NCI-H1694 treated with DMSO at 0.1 percent for 48 hours (cell line): Measurements from ENCODE around the gene COL4A1.

Source experiments
- DNase-seq: peaks from one replicate; lab custom pipeline; 2025; lab: John Stamatoyannopoulos, UW

COL4A1 gene

DNA sequence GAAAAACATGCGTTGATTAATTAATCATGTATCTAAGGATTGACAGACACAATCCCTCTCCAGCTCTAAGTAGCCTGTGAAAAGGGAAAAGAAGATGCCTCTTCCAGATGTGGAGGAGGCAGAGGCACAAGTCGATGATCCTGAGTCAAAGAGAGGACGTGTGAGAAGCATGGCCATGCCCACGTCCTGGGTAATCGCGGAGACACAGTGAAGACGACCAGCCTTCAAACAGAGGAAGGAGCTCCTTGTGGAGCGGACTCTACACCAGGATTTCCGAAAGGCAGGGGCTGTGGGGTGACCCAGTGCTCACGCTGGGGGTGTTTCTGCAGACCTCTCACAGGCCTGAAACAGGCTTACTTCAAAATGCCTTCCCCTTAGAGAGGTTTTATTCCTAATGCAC lies 70.5 kb downstream of the COL4A1 start:
- no peak for DNase-seq

DNA sequence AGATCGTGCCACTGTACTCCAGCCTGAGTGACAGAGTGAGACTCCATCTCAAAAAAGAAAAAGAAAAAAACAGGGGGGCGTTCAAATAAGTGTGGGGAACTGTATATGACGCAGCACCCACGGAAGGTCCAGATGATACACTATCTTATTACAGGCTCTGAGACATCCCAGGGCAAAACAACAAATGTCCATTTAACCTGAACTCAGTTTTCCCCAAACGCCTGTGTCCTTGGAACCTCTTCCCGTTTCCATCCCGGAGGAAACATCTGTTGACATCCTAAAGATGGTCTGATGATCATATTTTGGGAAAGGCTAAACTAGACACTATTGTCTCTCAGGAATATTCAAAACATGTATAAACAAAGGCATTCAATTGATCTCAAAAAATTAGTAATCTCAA lies 72.4 kb downstream of the COL4A1 start:
- no peak for DNase-seq

GRCh38 chr13:110233951-110234280 lies 73.0 kb downstream of the COL4A1 start:
- no peak for DNase-seq

DNA sequence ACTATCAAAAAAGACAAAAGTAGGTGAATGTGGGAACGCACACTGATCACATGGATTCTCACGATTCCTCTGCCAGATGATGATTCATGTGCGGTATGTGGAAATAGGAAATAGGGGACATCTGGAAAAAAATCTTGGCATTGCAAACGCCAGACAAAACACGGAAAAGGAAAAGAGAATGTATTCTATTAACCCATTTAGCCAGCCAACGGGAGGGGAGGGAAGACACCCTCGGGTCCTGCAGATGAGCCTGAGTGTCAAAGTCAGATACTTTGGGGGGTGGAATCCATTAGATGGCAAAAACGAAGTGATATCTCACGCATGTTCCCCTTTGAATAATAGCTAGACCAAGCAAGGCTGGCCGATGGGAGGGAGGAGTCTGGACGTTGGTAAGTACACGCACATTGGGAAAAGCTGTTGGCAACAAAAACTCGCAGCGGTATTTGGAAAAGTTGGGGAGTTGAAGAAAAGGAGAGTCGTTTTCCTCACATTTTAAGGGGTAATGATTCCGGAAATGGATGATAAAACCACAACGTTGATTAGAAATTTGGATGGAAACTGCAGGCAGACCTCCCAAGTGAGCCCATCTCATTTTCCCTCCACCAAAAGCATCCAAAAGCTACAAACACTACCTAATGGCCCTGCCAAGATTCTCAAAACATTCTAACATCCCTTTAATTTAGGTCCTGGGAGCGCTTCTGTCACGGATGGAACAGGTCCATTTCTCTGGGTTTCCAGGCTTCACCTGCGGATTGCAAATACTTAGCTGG lies 73.6 kb downstream of the COL4A1 start:
- DNase-seq = no peak

- DNase-seq = no peak
These were observed 74.2 kb downstream of the COL4A1 start for GRCh38 chr13:110232756-110233155.

DNA sequence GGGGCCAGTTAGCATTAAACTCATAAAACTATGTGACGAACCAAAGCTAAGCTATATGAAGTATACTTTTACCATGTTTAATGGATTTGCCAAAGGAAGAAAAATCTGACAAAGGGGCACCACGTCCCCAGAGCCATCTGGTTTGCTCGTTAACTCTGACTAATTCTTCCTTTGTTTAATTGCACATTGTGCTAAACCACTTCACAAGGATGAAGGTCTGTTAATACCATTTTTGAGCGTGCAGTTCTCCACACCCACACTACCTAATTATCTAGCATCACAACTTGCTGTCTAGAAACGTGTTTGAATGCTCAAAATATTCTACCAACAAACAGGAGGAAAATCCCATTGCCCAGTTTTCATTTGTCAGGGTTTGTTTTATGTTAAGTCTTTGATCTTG lies 74.8 kb downstream of the COL4A1 start:
- DNase-seq = no peak

DNA sequence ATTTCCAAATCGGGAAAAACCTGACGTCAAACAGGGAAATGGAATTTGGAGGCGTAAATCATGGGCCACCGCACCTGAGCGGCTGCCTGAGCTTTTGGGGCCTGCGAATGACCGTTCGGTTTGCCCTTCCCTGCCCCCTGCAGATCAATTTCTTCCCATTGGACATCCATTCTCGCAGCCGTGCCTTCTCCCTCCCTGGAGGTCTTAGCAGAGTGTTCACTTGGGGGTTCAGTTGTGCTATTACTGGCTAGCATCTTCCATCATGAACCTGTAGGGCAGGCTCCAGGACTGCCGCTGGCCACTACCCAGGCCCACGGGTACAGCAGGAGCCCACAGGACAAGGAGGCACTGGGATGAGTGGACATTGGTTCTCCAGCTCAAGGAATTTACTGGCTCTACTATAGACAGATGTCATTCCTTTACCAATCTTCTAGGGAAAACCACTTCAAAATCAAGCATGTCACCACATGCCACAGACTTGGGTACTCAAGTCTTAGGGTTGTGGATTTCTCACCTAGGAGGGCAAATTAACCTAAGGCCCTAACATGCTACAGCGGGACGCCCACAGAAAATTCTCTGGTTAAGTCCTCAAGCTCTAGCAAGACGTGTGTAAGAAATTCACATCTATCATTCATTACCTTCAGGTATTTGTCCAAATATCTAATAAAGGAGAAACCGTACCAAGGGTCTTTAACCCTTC lies 75.5 kb downstream of the COL4A1 start:
- no peak for DNase-seq

DNA sequence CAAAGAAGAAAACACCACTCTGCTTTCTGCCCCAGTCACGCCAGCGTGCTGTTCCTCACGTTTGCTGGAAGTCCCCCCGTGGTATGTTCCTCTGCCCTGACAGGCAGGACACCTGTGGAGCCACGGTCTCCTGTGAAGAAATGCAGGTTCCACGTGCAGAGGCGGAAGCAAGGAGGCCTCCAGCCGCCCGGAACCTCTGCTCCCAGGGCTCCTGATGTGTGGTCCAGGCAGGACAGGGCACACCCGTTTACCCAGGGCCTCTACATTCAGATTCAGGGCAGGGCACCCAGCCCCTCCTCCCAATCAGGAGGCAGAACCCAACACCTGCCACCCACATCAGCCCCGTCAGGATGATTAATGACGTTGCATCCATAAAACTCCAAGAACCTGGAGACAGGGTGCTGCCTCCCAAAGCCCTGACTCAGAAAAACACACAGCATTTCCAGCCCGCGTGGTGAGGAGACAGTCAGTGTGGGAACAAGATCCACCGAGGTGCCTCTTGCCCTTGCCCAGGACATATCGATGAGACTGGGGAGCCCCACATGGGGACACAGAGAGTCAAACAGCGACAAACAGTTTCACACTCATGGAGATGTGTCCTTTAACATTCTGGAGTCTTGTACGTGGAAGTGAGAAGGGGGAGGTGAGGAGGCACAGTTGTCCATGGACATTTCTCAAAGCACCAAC lies 76.2 kb downstream of the COL4A1 start:
- DNase-seq = no peak

GRCh38 chr13:110229905-110230563 lies 76.9 kb downstream of the COL4A1 start:
- no peak for DNase-seq

DNA sequence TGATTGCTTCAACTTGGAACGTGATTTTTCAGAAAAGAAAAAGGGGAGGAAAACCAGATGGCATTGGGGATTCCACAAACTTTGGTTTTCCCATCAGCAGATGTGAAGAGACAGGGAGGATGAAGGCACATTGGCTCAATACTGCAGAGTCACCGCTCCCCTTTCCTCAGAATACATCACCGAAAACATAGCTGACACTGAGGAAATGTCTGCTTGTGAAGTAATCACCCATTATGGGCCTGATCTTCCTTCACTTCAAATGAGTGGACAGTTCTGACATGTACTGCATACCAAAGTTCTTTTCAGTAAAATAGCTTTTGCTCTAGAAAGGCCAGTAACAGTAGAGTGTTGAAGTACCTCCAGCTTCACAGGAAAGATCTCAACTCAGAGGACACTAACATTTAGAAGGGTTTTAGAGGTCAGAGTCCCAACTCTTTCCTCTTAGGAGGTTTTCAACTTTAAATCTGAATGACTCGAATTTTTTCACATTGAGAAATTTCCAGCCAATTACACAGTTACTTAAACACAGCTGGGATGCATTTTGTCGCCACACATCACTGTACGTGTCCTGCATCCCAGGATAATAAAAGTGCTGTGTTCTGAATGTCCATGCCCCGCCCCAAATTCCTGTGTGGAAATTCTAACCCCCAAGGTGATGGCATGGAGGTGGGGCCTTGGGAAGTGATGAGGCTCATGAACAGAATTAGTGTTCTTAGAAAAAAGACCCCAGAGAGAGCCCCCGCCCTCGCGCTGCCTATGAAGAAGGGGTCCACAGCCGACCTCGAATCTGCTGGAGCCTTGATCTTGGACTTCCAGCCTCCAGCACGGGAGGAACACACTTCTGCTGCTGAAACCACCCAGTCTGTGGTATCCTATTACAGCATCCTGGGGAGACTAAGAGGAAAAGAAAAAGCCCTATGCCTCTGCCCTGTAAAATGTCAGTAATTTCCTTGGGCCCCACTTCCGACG lies 77.7 kb downstream of the COL4A1 start:
- DNase-seq = no peak

DNA sequence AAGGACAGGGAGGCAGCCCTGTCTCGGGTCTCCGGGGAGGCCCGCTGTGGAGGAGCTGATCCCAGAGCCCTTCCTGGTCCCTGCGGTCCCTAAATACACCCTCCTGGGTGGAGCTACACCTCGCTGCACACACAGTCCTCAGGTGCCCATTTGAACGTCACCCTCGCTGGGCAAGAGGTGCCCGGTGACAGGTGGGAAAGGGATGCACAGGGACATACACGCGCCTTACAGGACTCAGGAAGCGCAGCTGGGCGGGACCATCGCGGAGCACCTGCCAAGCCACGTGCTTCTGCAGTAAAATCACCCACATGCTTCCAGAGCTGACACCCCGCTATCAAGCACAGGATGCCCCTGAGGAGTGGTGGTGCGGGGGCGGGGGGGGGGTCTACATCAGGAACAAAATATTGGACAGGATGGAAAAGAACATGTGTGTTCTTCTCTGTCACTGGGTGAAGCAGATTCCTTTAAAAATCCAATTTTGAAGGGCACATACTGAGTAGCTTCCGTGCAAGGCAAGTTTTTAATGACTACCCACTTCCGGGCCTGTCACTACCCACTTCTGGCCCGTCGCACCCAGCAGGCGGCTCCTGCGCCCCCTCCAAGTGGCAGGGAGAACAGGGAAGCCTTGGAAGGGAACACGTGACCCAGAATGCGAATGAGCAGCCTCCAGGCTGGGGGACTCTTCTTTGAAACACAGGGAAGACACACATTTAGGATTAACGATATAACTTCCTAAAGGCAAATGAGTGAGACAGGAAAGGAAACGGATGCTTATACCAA lies 78.9 kb downstream of the COL4A1 start:
- no peak for DNase-seq

- no peak for DNase-seq
These were observed 79.5 kb downstream of the COL4A1 start for GRCh38 chr13:110227416-110227815.

DNA sequence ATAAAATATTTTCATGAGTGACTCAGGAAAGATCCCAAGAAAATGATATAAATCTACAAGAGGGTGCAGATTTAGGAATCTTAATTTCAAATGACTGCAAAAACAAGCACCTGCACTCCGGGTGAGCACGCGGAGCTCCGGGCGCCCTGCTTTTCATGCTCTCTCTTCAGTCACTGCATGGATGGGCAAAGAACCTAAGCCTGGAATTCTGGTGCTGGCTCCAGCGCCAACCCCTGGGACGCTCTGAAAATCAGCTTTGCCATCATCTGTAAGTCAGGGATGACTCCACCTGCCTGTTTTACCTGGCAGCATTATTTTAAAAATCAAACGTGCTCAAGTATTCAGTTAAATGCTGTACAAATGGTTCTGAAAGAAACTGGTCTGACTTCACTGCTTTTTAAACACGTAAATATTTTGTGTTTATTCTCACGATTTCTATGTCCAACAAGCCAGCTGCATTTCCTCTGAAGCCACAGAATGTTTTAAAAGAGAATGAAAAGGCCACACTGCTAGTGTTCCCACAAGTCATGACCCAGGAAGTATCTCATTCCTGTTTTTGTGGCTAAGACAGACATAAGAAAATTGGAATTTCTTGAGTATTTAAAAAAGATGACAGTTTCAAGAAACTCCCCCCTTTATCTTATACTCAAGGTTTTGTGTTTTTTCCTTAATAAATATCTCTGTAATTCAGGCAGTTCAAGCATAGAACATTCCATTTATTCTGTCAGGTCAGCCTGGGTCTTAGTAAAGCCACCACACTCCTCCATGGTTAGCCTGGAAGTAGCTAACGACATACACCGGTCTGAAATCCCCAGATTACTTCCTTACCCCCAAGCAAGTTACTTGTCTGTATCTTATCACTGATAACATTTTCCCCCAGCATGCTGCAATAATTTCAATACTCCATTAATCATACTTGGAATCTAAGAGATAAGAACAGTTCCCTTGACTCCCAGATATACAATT lies 81.1 kb downstream of the COL4A1 start:
- no peak for DNase-seq

DNA sequence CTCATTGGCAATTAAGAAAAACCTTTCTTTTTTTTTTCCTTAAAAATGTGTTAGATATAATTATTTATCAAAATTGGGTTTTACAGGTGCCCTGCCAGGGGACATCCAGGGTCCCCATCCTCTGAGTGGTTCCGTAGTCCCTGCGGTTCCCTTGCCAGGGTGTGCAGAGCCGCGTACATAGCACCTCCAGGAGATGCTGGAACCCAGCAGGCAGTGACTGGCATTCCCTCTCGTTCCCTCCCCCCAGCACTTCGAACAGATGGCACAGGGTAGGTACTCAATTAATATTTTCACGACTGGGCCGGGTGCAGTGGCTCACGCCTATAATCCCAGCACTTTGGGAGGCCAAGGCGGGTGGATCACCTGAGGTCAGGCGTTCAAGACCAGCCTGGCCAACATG lies 82.0 kb downstream of the COL4A1 start:
- no peak for DNase-seq

GRCh38 chr13:110224519-110224918 lies 82.4 kb downstream of the COL4A1 start:
- DNase-seq = no peak

DNA sequence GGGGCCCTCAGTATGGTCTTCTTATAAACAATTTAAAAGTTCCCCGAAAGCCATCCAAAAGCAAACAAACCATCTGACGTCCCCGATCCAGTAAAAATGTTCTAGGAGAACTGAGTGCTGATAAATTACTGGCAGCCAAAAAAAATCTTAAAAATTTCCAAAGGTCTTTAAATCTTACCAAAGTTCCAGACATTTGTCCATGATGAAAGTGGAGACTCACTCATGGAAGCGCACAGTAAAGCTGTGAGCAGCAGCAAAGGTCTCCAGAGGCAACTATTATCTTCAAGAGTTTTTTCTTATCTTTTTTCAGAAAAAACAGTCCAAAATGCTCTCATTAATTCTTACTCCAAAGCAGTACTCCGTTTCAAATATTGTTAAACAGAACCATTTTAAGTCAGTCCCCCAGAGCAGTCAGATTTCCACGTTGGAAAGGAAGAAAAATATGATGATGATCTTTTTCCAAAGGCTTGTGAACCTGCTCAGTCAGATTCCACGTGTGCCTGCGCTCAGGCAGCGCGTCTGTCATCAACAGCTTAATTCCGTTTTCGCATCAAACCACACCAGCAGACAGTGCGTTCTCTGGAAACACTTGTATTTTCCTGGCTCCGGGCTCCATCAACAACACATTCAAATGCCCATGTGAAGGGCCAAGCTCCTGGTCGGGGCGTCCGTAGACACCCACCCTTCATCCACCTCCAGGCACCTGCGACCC lies 85.4 kb downstream of the COL4A1 start:
- no peak for DNase-seq

- DNase-seq = no peak
These were observed 86.5 kb downstream of the COL4A1 start for GRCh38 chr13:110220471-110220870.

DNA sequence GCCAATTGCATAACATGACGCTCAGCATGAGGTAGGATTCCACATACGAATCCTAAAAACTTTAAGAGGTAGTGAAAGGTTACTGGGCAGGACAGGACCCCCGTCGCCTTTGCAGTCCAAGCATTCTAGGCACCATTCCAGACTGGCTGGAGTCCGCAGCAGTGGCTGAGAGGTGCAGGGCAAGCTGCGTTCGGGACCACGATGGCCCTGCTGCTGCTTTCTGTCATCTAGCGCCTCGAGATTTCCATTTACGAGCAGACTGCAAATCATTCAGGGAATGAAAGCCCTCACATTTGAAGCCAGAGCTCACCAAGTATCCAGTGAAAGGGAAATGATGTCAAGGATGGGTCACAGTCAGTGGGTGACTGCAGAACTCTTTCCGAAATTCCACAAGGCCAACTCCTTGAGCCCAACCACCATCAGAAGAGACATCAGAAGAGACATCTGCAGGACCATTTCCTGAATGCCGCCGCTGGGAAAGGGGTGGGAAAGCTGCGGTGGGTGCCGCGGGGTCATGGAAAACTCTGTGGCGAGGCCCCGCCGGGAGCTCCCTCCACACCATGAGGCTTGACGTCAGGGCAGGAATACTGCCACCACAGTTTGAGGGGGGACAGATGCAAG lies 88.3 kb downstream of the COL4A1 start:
- DNase-seq = no peak
